Naive thymus-derived CD4-positive, alpha-beta T cell (primary cell): ENCODE data around the gene NOL4L. TPM values are rescaled to one million over a fixed set of nuclear protein-coding genes. Genes with fewer than 3 reads are reported as not detected.
A peak's percentile ranks its signal among the peaks of the same experiment; 100 is the strongest.

ENCODE experiments used
- ATAC-seq: fragments of 150-1000 bp; cut with Tn5 transposase; 2 replicates; pipeline ENCODE4 v1.10.0; 2021; ENCODE audit warnings: mild to moderate bottlenecking, moderate library complexity
- CTCF ChIA-PET: fragments of 350-600 bp; sonication (Branson Sonifier 250); formaldehyde crosslinking; loops from one replicate; lab custom pipeline; 2021; ENCODE audit warnings: antibody characterized with exemption; lab: Charles Lee
- POLR2A ChIA-PET: fragments of 350-600 bp; sonication (Branson Sonifier 250); formaldehyde crosslinking; loops from one replicate; lab custom pipeline; 2021; ENCODE audit warnings: antibody characterized with exemption, inconsistent platforms; lab: Charles Lee
- DNase-seq, 9 donors: peaks; one replicate each; pipeline versions ENCODE4 v3.0.0 to v3.0.0-alpha.2; 2020 to 2022; ENCODE audit warnings: mixed read lengths in 1 of 9
- H3K27ac ChIP-seq: one replicate; pipeline ENCODE4 v1.7.0; 2013; ENCODE audit warnings: mild to moderate bottlenecking, low read depth, low read length, moderate library complexity
- H3K27me3 ChIP-seq, 2 donors: one replicate each; pipeline ENCODE4 v1.7.0; 2013; ENCODE audit warnings: low read length in 2 of 2, mild to moderate bottlenecking in 2 of 2, moderate library complexity in 2 of 2; ENCODE audit not compliant: control insufficient read depth in 2 of 2, insufficient read depth in 2 of 2
- H3K36me3 ChIP-seq, 3 experiments: 1 replicate in 2 of 3; 2 replicates in 1 of 3; pipeline ENCODE4 v1.7.0; 2013; ENCODE audit warnings: low read length in 3 of 3, mild to moderate bottlenecking in 3 of 3, moderate library complexity in 1 of 3; ENCODE audit not compliant: insufficient read depth in 3 of 3, control insufficient read depth in 2 of 3
- H3K4me1 ChIP-seq, 2 donors: one replicate each; pipeline ENCODE4 v1.7.0; 2013; ENCODE audit warnings: low read length in 2 of 2, mild to moderate bottlenecking in 2 of 2, moderate library complexity in 1 of 2; ENCODE audit not compliant: control insufficient read depth in 2 of 2, insufficient read depth in 2 of 2
- H3K4me3 ChIP-seq: 2 replicates; pipeline ENCODE4 v1.7.0; 2013; ENCODE audit warnings: mild to moderate bottlenecking, low read length
- H3K9me3 ChIP-seq, 3 experiments: 1 replicate in 2 of 3; 2 replicates in 1 of 3; pipeline ENCODE4 v1.7.0; 2013; ENCODE audit warnings: low read length in 3 of 3; ENCODE audit not compliant: control insufficient read depth in 2 of 3
- H3K27ac Mint-ChIP-seq, 9 donors: one replicate each; pipeline ENCODE4 v1.8.0; 2020 to 2022; ENCODE audit warnings: mixed read lengths in 9 of 9, mild to moderate bottlenecking in 8 of 9, moderate library complexity in 5 of 9, inconsistent platforms in 2 of 9
- H3K27me3 Mint-ChIP-seq, 5 donors: one replicate each; pipeline ENCODE4 v1.8.0; 2021 to 2022; ENCODE audit warnings: mixed read lengths in 5 of 5, mild to moderate bottlenecking in 1 of 5
- H3K36me3 Mint-ChIP-seq, 5 donors: one replicate each; pipeline ENCODE4 v1.8.0; 2020 to 2022; ENCODE audit warnings: mixed read lengths in 5 of 5, mild to moderate bottlenecking in 3 of 5, inconsistent platforms in 1 of 5
- H3K4me1 Mint-ChIP-seq, 7 donors: one replicate each; pipeline ENCODE4 v1.8.0; 2020 to 2022; ENCODE audit warnings: mixed read lengths in 7 of 7, mild to moderate bottlenecking in 3 of 7, inconsistent platforms in 1 of 7
- H3K4me3 Mint-ChIP-seq, 10 donors: one replicate each; pipeline ENCODE4 v1.8.0; 2020 to 2022; ENCODE audit warnings: mild to moderate bottlenecking in 10 of 10, mixed read lengths in 10 of 10, moderate library complexity in 6 of 10, inconsistent platforms in 2 of 10
- H3K9me3 Mint-ChIP-seq, 11 donors: one replicate each; pipeline ENCODE4 v1.8.0; 2020 to 2022; ENCODE audit warnings: mixed read lengths in 11 of 11, mild to moderate bottlenecking in 4 of 11, inconsistent platforms in 1 of 11, moderate library complexity in 1 of 11
- intact Hi-C, 2 donors: fragments of 100-400 bp; cut with micrococcal nuclease; formaldehyde crosslinking; loops; one replicate each; pipeline ENCODE4 v1.15.1; 2023
- polyA plus RNA-seq, 2 donors: library from polyadenylated mRNA; unstranded; fragments of 300-500 nt; fragmentation: Illumina TruSeq; gene quantifications; one replicate each; pipeline ENCODE4 v1.2.3, GENCODE V29; 2021
- total RNA-seq, 6 experiments: library from RNA in 5 of 6; stranded (reverse) in 5 of 6; gene quantifications; 1 replicate in 5 of 6; 2 replicates in 1 of 6; pipeline ENCODE4 v1.2.3 and lab custom pipeline; 2021 to 2026

Gene NOL4L
- total and polyA plus RNA-seq, 7 experiments from 2014 or later: 17.3 to 81.9 (median 62.7) TPM

DNA sequence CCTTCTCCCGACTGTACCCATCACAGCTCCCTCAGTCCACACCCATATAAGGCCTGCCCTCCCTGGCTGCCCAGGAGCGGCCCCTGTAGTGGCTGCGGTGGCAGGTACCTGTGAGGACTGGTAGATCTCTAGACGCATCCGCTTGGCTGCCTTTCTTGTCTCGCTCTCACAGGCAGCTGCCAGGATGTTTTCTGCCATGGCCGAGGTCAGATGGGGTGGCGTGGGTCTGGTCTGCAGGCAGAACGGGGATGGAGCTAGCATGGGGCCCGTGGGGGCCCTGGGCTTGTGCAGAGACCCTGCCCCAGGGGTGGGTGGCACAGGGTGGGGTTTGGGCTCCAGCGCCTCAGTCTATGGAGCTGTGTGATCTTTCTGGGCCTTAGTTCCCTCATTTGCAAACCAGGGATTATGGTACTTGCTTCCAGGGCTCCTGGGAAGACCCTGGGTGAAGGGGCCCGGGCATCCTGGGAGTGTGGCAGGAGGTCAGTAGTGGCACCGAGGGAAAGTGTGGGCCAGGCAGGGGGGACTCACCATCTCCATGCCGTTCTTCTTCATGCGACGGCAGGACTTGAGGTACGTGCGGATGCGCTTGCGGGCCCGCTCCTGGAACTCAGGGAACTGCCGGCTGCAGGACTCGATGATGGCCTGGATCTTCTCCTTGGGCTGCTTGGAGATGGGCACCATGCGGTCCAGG is 132.2 kb downstream of the NOL4L start:
- H3K4me1 Mint-ChIP-seq: peaks cover 2 to 23% (median 10%) of the 10 kb centered on the region in 7 donors
- H3K4me1 ChIP-seq: no peaks in the 10 kb centered on the region
- H3K36me3 ChIP-seq: peaks cover 0 to 93% (median 22%) of the 10 kb centered on the region in 3 experiments
- ChIA-PET POLR2A (interaction anchor here (0.7 to 1.4 kb wide), 2 partner anchors 32 to 1120 kb away, joined by 3 read pairs; no protein-coding TSS in a partner anchor), CTCF (no interaction called here)
- H3K27me3 ChIP-seq: no peaks in the 10 kb centered on the region
- peaks cover 0 to 3% (median 0%) of the 10 kb centered on the region in 11 donors for H3K9me3 Mint-ChIP-seq
- no peak overlapping the region for H3K4me3 Mint-ChIP-seq
- H3K27ac ChIP-seq: no peak overlapping the region
- H3K27ac Mint-ChIP-seq: peak overlapping the region in 6 of 9 donors; percentile 70 to 88 (median 81)
- H3K9me3 ChIP-seq: no peaks in the 10 kb centered on the region
- H3K36me3 Mint-ChIP-seq: peaks cover 0 to 26% (median 0%) of the 10 kb centered on the region in 5 donors
- no peak for DNase-seq
- no peak for ATAC-seq
- H3K27me3 Mint-ChIP-seq: no peaks in the 10 kb centered on the region
- H3K4me3 ChIP-seq: no peak overlapping the region
- intact Hi-C loops: no loop called here

DNA sequence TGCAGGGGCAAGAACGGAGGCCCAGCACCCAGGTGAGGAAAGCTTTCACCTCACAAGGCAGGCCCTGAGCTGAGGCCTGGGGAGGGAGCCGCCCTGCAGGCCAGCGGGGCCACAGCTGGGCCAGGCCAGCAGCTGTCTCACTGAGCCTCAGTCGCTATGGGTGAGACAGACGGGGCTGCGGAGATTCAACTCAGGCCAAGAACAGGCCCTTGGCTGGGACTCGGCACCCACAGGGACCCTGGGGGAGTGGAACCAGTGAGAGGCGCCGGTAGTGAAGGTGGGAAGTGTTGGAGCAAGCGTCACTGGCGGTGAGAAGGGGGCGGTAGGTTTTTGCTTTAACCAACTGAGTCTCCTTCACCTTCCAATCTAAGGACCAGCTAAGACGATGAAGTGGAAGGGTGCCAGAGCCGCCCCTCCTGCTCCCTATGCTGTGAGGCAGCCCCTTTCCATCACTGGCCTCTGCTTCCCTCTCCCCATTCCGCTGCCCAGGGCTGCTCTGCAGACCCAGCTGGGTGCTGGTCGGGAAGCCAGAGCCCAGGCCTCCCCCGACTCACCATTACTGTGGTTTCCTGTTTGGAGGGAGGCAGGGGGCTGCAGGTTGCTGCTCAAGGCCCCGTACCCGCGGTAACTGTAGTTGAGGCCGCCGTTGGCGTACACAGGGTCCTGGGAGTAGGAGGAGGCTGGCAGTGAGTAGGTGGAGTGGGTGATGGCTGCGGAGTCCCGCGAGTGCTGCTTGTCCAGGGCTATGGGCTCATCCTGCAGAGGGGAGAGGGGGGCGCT is 133.3 kb downstream of the NOL4L start:
- Histone ChIP-seq H3K9me3 (no peaks in the 10 kb centered on the region), H3K27ac (no peak overlapping the region), H3K4me1 (no peaks in the 10 kb centered on the region), H3K4me3 (no peak overlapping the region), H3K36me3 (peaks cover 0 to 100% (median 22%) of the 10 kb centered on the region in 3 experiments), H3K27me3 (no peaks in the 10 kb centered on the region)
- ATAC-seq (no peak), DNase-seq (no peak)
- CTCF ChIA-PET: interaction anchor here (0.6 kb wide), 1 partner anchor 67 kb away, joined by 6 read pairs; no protein-coding TSS in a partner anchor
- peaks cover 0 to 3% (median 0%) of the 10 kb centered on the region in 11 donors for H3K9me3 Mint-ChIP-seq
- H3K4me3 Mint-ChIP-seq: no peak overlapping the region
- intact Hi-C loops: no loop called here
- H3K36me3 Mint-ChIP-seq: peaks cover 0 to 30% (median 2%) of the 10 kb centered on the region in 5 donors
- H3K27me3 Mint-ChIP-seq: no peaks in the 10 kb centered on the region
- POLR2A ChIA-PET: no interaction called here
- H3K4me1 Mint-ChIP-seq: peaks cover 2 to 24% (median 15%) of the 10 kb centered on the region in 7 donors
- H3K27ac Mint-ChIP-seq: peak overlapping the region in 8 of 9 donors; percentile 57 to 87 (median 75)

DNA sequence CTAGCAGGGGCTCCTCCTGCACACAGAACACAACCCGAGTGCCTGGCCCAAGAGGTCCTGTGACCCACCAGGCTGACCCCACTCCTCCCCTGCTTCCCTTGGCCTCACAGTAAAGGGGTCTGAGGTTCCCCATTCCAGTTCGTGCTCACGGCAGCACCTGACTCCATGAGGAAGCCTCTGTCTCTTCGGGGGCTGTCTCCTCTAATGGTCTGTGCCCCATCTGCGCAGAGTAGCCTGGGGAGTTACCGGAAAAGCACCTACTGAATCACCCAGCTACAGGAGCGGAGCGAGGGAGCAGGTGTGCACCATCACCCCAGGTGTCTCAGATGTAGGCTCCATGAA is 133.8 kb downstream of the NOL4L start:
- H3K4me1 ChIP-seq: no peaks in the 10 kb centered on the region
- H3K27me3 ChIP-seq: no peaks in the 10 kb centered on the region
- CTCF ChIA-PET: no interaction called here
- H3K27ac ChIP-seq: no peak overlapping the region
- no peak overlapping the region for H3K4me3 Mint-ChIP-seq
- peaks cover 2 to 26% (median 20%) of the 10 kb centered on the region in 7 donors for H3K4me1 Mint-ChIP-seq
- intact Hi-C loops: no loop called here
- peaks cover 0 to 100% (median 22%) of the 10 kb centered on the region in 3 experiments for H3K36me3 ChIP-seq
- H3K36me3 Mint-ChIP-seq: peaks cover 0 to 33% (median 4%) of the 10 kb centered on the region in 5 donors
- ATAC-seq (no peak), DNase-seq (no peak)
- no peaks in the 10 kb centered on the region for H3K9me3 ChIP-seq
- no peaks in the 10 kb centered on the region for H3K27me3 Mint-ChIP-seq
- H3K4me3 ChIP-seq: no peak overlapping the region
- H3K27ac Mint-ChIP-seq: peak overlapping the region in 7 of 9 donors; percentile 50 to 84 (median 64)
- H3K9me3 Mint-ChIP-seq: peaks cover 0 to 3% (median 0%) of the 10 kb centered on the region in 11 donors
- POLR2A ChIA-PET: no interaction called here

DNA sequence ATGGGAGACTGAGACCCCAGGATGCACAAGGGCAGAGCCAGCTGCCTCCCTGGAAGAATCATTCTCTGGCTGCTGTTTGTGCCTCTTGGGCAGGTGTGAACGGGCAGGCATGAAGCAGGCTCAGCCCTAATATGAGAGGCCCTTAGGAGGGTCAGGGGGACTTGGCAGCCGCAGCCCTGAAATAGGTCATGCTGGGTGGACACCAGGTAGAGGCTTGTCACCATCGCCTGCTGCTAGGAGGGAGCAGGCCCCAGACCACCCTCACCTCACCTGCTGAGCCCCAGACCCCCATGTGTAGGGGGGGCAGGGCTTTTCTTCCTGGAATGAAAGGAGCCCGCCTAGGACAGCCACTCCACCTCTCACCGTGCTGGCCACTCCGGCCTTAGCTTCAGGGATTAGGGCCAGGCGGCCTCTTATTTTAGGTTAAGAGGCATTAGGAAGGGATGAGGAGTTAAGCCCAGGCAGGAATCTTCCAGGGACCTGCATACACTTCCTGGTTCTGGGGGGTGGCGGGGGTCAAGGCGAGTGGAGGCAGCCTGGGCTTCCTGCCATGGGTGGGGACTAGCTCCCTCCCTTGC is 134.6 kb downstream of the NOL4L start:
- H3K4me1 ChIP-seq: no peaks in the 10 kb centered on the region
- CTCF ChIA-PET: no interaction called here
- no peaks in the 10 kb centered on the region for H3K9me3 ChIP-seq
- no peak overlapping the region for H3K27ac ChIP-seq
- Mint-ChIP-seq H3K4me1 (peaks cover 2 to 26% (median 20%) of the 10 kb centered on the region in 7 donors), H3K9me3 (peaks cover 0 to 3% (median 0%) of the 10 kb centered on the region in 11 donors), H3K36me3 (peaks cover under 1 to 33% (median 4%) of the 10 kb centered on the region in 5 donors), H3K27ac (peak overlapping the region in 7 of 9 donors; percentile 50 to 92 (median 79)), H3K4me3 (no peak overlapping the region), H3K27me3 (no peaks in the 10 kb centered on the region)
- DNase-seq: no peak
- no peaks in the 10 kb centered on the region for H3K27me3 ChIP-seq
- no peak overlapping the region for H3K4me3 ChIP-seq
- ATAC-seq: no peak
- POLR2A ChIA-PET: no interaction called here
- intact Hi-C loops: no loop called here
- peaks cover 0 to 100% (median 22%) of the 10 kb centered on the region in 3 experiments for H3K36me3 ChIP-seq

DNA sequence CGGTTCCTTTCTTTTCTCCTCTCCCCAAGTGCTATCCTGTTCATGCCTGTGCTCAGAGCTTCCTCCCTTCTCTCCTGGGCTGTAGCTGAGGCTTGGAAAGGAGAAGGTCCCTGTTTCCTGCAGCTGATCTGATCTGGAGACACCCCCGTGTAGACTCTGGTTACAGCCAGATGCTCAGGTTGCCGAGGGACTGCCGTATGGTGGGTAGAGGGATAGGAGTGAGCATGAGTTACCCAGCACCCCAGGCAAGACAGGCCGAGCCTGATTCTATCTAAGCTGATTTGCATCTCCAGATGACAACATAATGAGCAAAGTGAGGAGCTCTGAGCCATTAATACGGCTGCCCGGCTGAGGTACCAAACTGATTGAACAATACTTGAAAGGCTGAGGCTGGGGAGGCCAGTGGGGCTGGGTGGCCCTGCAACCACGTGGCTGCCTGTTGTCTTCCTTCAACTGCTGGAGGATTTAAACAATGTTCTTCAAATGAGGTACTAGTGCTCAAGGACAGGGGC is 135.2 kb downstream of the NOL4L start:
- H3K4me1 Mint-ChIP-seq: peaks cover 7 to 27% (median 23%) of the 10 kb centered on the region in 7 donors
- no peak overlapping the region for H3K4me3 Mint-ChIP-seq

More for the DNA sequence above, 135.2 kb downstream of the NOL4L start:
- peak overlapping the region in 8 of 9 donors; percentile 20 to 92 (median 81) for H3K27ac Mint-ChIP-seq
- peaks cover 0 to 3% (median 0%) of the 10 kb centered on the region in 11 donors for H3K9me3 Mint-ChIP-seq
- Histone ChIP-seq H3K27ac (no peak overlapping the region), H3K4me1 (no peaks in the 10 kb centered on the region), H3K4me3 (no peak overlapping the region), H3K36me3 (peaks cover 0 to 100% (median 22%) of the 10 kb centered on the region in 3 experiments), H3K27me3 (no peaks in the 10 kb centered on the region), H3K9me3 (no peaks in the 10 kb centered on the region)
- H3K27me3 Mint-ChIP-seq: no peaks in the 10 kb centered on the region
- H3K36me3 Mint-ChIP-seq: peaks cover 4 to 33% (median 9%) of the 10 kb centered on the region in 5 donors
- no peak for ATAC-seq
- ChIA-PET CTCF (no interaction called here), POLR2A (no interaction called here)
- intact Hi-C loops: no loop called here
- DNase-seq: no peak
